HG03064 (cell line): ENCODE results near the gene SMIM35.
"Not testable (repeated sequence)": the region's sequence is repeated elsewhere in the genome, so short reads cannot be mapped to it uniquely, and the experiment has no call there.

Experiments
- ATAC-seq: cut with Tn5 transposase; IDR thresholded peaks from one replicate; pipeline ENCODE4 v1.9.1; 2021; ENCODE audit warnings: low read depth; ENCODE audit not compliant: unreplicated experiment

The SMIM35 gene

DNA sequence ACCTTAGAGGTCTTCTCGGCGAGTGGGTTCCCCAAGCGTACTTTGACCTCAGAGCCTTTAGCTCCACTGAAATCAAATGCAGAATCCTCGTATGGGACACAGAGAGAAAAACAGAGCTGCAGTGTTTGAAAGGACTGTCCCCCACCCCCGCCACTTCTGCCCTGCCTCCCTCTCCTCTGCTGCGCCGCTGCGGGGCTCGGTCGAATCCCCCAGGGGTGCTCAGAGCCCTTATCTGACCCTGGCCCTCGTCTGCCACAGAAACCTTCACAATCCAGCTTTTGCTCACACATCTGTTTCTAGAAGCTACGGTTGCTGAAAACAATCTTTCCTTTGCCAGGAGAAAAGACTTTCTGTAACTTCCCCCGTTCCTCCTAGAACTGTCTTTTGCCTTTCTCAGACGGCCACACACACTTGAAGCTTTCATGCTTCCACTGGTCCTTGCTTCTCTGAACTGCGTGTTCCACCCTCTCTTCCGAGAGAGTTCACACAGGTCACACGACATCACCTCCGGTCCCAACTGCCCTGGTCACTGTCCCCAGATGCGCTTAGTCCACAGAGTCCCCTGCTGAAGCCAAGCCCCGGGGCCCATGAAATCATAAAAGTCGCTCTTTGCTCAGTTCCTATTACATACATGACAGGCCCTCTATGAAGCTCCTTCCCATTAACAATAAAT, 3.7 kb downstream of the SMIM35 start:
- no peak for ATAC-seq

- no peak for ATAC-seq
These were observed 5.4 kb downstream of the SMIM35 start for GRCh38 chr11:118081241-118081958.

DNA sequence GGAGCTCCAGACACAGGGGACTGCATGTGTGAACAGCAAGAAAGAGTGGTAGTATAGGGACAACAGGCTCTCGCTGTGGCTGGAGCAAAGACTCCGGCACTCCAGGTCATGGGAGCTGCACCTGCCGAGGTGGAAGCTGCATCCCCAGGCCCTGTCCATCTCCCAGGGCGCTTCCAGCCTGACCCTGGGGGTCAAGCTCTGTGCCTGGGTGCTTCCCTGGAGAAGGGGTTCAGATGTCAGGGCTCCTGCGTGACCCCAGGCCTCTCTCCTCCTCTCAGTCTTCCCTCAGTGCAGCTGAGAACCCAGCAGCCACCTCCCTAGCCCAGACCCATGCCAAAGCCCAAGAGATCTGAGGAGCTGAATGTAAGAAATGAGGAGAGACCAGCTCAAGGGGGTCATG, 6.5 kb downstream of the SMIM35 start:
- no peak for ATAC-seq

- no peak for ATAC-seq
These were observed 7.3 kb downstream of the SMIM35 start for GRCh38 chr11:118079491-118079890.

- no peak for ATAC-seq
These were observed 7.8 kb downstream of the SMIM35 start for GRCh38 chr11:118078911-118079411.

DNA sequence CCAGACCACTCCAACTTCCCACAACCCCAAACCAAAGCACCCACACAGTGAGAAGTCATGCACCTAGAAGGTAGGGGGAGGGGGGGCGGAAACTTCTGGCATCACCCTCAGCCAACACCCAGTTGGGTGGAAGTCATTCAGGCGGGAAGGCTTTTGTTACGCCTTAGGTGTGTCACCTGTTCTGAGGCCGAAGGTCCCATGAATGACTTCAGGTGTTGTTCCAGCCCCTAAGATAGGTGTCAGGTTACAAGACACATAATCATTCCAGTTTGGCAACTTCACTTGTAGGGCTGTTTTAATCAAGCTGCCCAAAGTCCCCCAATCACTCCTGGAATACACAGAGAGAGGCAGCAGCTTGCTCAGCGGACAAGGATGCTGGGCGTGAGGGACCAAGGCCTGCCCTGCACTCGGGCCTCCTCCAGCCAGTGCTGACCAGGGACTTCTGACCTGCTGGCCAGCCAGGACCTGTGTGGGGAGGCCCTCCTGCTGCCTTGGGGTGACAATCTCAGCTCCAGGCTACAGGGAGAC, 9.9 kb downstream of the SMIM35 start, which contains the start of gene TMPRSS4:
TMPRSS4 (plus strand) TSS at position 325 of the 528 bp plus-strand sequence. CDS start 225 bp downstream, outside the sequence.
- no peak for ATAC-seq

- no peak for ATAC-seq
These were observed 12.0 kb downstream of the SMIM35 start for GRCh38 chr11:118074785-118075184.

DNA sequence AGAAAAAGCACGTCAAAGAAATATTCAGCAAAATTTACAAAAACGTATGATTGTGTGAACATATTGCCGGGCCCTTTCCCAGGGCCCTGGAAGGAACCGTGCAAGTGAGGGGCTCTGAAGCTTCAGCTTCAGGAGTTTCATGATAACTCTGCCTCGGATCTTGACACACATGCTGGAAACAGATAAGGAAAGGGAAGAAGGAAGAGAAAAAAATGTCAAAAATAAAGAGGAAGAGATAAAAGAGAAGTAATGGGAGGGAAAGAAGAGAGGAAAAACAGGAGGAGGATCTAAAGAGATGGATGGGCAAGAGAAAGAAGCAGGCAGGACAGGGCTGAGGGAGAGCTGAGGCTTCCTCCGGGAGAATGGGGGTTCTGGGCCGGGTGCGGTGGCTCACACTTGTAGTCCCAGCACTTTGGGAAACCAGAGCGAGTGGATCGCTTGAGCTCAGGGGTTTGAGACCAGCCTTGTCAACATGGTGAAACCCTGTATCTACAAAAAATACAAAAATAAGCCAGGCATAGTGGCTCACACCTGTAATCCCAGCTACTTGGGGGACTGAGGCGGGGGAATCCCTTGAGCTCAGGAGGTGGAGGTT, 12.6 kb downstream of the SMIM35 start:
- ATAC-seq, result no peak

DNA sequence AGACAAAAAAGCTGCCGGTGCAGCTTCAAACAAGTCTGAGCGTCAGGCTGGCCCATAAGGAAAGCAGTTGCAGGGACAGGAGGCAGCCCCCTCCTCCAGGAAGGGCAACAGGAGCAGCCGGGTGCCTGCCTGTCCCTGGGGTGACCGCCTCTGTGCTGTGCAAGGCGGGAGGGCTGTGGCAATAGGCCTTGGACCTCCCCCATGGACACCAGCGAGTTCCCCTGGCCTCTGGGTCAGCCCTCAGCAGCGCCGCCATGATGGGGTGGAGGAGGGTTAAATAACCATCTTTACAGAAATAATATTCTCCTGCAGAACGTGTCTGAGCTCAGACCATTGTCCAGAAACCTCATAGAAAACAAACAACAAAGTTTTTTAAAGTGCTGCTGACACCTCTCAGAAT, 13.2 kb downstream of the SMIM35 start:
- no peak for ATAC-seq

DNA sequence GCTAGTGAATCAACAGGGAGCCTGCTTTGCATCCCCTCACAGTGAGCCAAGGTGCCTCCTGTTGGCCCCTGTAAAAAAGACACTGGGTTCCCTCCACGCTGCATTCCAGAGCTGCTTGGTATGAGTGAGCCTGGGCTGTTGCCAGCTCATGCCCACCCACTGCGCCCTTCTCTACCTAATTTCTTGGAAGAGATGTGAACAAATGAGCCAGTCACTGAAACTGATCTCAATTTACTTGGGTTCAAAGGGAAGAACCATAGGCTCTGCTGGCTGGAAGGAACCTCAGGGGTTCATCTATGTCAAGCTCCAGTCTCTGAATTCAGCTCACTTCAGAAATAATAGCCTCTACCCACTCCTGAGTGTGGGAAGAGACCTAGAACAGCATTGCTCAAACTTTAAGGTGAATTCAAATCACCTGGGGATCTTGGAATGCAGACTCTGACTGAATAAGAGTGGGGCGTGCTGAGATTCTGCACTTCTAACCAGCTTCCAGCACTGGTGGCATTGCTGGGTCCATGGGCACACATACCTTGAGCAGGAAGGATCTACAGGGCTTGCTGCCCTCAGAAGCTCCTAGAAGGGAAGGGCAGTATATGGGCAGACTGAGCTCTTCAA, 15.2 kb downstream of the SMIM35 start:
- ATAC-seq, result no peak

GRCh38 chr11:118068945-118069612, 17.7 kb downstream of the SMIM35 start:
- ATAC-seq, result no peak

- no peak for ATAC-seq
These were observed 18.4 kb downstream of the SMIM35 start for GRCh38 chr11:118068206-118068944.

GRCh38 chr11:118067006-118067405, 19.8 kb downstream of the SMIM35 start:
- ATAC-seq, result no peak

DNA sequence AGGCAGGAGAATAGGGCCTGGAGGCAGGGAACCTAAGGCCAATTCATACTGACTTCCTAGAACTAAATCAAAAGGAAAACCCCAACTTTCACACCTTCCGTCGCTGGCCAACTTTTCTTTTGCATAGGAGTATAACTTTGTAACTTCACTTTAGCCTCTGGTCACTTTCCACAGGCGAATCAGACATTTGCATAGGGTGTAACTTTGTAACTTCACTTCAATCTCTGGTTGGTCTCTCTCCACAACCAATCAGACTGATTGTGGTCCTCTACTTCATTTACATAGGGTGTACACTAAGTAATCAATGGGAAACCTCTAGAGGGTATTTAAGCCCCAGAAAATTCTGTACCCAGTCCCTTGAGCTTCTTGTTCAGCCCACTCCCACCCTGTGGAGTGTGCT, 21.4 kb downstream of the SMIM35 start:
- ATAC-seq, result no peak

- ATAC-seq, result no peak
These were observed 21.8 kb downstream of the SMIM35 start for GRCh38 chr11:118064956-118065355.

GRCh38 chr11:118062631-118063030, 24.1 kb downstream of the SMIM35 start:
- not testable (repeated sequence) for ATAC-seq

- ATAC-seq, result not testable (repeated sequence)
These were observed 24.6 kb downstream of the SMIM35 start for GRCh38 chr11:118062181-118062580.

- ATAC-seq, result no peak
These were observed 25.1 kb downstream of the SMIM35 start for GRCh38 chr11:118061586-118062125.

DNA sequence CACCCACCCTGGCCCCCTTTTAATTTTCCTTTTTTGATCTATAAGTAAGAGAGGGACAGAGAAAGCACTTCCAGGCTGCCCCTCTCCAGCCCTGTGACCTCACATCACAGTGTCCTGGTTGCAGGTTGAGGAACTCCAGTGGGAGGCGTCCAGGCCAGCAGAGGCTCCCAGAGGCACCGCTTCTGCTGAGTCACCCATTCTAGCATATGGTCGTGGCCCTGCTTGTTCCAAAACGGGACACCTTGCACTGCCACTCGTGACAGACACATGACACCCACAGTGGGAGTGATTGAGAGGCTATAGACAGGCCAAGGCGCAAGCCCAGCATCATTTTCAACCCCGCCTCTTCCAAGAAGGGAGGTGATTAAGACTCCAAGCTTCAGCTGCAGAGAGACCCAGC, 25.9 kb downstream of the SMIM35 start:
- ATAC-seq, result no peak
